Brain microvascular endothelial cell (primary cell): ENCODE measurements around the gene CPNE4.

Experiments used
- DNase-seq: peaks from one replicate; pipeline ENCODE4 v3.0.0-alpha.2; 2020
- H3K27ac ChIP-seq: fragments of 250-450 bp; sonication (Bioruptor Pico); 2 replicates; pipeline ENCODE4 v1.5.1; 2020; ENCODE audit warnings: mild to moderate bottlenecking, moderate library complexity
- H3K27me3 ChIP-seq: fragments of 250-450 bp; sonication (Bioruptor Pico); replicated peaks from 2 replicates; pipeline ENCODE4 v1.5.1; 2020; ENCODE audit warnings: mild to moderate bottlenecking
- H3K36me3 ChIP-seq: fragments of 250-450 bp; sonication (Bioruptor Pico); replicated peaks from 2 replicates; pipeline ENCODE4 v1.5.1; 2020; ENCODE audit warnings: mild to moderate bottlenecking
- H3K4me3 ChIP-seq: 2 replicates; pipeline ENCODE4 v1.5.1; 2011; ENCODE audit warnings: low read depth, mild to moderate bottlenecking, control low read depth, low read length, moderate library complexity
- in situ Hi-C: cut with HindIII; loops from 2 replicates; pipeline ENCODE4 v1.10.0; 2017; ENCODE audit warnings: low sequenced_read_pairs, low pct_ligation_motif_present
- TF ChIP-seq, protein P1 (sequence below): IDR thresholded peaks from 2 replicates; pipeline ENCODE4 v1.5.1; 2011; ENCODE audit warnings: low read depth, mild to moderate bottlenecking, moderate library complexity, low read length, control low read depth, inconsistent platforms; ENCODE audit errors: missing control alignments

CPNE4 gene

DNA sequence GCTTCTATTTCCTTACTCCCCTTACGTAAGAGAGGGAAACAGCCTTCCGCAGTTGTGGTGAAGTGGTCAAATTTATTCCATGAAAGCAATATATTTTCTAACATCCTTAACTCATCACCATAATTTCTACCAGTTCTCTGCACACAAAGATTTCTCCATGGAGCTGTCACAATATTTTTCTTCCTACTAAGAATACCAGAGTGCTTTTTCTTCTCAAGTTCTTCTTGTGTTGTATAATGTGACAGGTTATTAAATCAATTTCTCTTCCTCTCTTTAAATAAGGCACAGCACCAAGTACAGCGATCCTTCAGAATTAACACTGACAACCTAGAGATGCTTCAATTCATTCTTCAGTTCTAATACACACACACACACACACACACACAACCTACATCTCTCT, 153.0 kb downstream of the CPNE4 start:
- Histone ChIP-seq H3K36me3 (no peaks in the 10 kb centered on the region), H3K27ac (no peak overlapping the region), H3K4me3 (no peak overlapping the region), H3K27me3 (no peaks in the 10 kb centered on the region)
- in situ Hi-C loops, result no loop called here
- DNase-seq, result no peak
- TF ChIP-seq, protein P1, sequence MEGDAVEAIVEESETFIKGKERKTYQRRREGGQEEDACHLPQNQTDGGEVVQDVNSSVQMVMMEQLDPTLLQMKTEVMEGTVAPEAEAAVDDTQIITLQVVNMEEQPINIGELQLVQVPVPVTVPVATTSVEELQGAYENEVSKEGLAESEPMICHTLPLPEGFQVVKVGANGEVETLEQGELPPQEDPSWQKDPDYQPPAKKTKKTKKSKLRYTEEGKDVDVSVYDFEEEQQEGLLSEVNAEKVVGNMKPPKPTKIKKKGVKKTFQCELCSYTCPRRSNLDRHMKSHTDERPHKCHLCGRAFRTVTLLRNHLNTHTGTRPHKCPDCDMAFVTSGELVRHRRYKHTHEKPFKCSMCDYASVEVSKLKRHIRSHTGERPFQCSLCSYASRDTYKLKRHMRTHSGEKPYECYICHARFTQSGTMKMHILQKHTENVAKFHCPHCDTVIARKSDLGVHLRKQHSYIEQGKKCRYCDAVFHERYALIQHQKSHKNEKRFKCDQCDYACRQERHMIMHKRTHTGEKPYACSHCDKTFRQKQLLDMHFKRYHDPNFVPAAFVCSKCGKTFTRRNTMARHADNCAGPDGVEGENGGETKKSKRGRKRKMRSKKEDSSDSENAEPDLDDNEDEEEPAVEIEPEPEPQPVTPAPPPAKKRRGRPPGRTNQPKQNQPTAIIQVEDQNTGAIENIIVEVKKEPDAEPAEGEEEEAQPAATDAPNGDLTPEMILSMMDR, result no peak

DNA sequence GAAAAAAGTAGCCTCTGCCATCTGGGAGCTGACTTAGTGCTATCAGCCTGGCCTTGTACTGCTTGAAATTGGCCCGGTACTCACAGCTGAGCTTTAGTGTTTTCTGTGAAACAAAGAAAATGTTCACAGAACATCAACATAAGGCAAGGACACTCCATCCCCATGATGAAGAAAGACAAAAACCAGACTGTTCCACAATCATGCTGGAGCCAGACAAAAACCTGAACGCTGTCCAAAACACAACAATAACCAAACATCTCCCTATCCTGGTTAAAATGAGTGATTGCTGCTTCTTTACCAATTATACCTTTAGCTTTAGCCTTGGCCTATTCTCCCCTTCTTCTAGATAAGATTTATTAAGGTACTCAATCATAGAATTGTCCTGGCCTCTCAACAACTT, 153.9 kb downstream of the CPNE4 start:
- H3K27ac ChIP-seq, result no peak overlapping the region
- in situ Hi-C loops, result no loop called here
- no peaks in the 10 kb centered on the region for H3K36me3 ChIP-seq
- DNase-seq, result no peak
- TF ChIP-seq, protein P1, result no peak
- no peak overlapping the region for H3K4me3 ChIP-seq
- H3K27me3 ChIP-seq, result no peaks in the 10 kb centered on the region

DNA sequence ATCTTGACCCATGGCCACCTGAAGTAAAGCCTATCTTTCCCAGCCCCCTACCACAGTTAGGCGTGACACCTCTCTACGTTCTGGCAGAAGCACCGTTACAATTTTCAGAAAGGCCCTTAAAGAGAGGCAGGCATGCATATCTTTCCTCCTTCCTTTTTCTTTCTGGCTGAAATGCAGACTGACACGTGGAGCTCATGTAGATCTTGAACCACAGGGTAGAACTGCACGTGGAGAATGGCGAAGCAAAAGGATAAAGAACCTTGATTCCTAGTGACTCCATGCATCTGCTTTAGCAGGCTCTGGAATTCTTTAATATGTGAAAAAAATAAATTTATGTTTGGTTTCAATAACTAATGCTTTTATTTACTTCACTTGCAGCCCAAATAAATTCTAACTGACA, 166.6 kb downstream of the CPNE4 start:
- Histone ChIP-seq H3K27ac (no peak overlapping the region), H3K36me3 (no peaks in the 10 kb centered on the region), H3K27me3 (no peaks in the 10 kb centered on the region), H3K4me3 (no peak overlapping the region)
- DNase-seq, result no peak
- TF ChIP-seq, protein P1, result no peak
- in situ Hi-C loops, result no loop called here

DNA sequence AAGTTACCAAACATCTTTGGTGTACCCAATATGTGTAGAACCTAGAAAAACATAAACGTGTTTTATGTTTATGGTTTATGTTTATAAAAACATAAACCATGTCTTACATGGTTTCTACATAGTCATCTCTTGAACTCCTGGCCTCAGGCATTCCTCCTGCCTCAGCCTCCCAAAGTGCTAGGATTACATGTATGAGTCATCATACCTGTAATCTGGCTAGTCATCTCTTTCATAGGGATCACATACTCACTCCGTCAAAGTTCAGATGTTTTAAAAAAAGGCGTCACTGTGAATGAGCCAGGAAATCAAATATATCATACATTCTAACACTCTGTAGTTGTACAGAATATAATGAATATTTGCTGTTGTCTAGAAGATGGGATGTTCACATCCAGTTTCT, 178.6 kb downstream of the CPNE4 start:
- DNase-seq, result no peak
- Histone ChIP-seq H3K27ac (no peak overlapping the region), H3K36me3 (no peaks in the 10 kb centered on the region), H3K27me3 (no peaks in the 10 kb centered on the region), H3K4me3 (no peak overlapping the region)
- in situ Hi-C loops, result no loop called here
- TF ChIP-seq, protein P1, result no peak

DNA sequence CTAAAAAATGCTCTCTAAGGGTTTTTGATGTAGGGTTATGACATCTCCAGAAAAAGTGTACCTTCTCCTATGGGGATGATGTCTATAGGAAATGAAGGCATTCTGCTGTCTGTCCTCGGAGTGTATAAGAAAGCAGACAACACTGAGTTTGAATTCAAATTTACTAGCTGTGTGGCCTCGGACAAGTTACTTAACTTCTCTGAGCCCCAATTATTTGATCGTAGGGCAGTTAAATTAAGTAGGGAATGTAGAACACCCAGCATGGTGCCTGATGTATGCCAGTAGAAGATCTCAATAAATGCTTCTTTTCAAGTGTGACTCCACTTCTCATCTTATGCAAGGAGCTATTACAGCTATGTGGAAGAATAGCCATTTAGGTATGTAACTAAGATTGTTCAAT, 184.6 kb downstream of the CPNE4 start:
- Histone ChIP-seq H3K27ac (no peak overlapping the region), H3K27me3 (no peaks in the 10 kb centered on the region), H3K4me3 (no peak overlapping the region), H3K36me3 (no peaks in the 10 kb centered on the region)
- in situ Hi-C loops, result no loop called here
- TF ChIP-seq, protein P1, result no peak
- DNase-seq, result no peak

DNA sequence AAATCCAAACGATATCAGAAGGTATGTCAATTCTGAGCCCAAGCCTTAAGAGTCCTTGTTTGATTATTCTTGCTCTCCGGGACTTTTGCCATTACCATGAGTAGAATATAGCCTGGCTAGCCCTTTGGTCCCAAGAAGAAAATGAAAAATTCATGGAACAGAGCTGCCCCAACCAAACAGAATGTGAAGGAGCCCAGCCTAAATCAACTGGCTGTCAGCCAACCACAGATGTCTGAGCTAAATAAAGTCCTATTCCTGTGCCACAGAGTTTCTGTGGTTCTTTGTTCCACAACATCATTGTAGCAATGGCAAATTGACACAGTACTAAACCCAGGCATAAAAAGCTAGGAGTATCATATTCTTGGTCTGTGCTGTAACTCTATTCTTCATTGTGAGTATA, 185.2 kb downstream of the CPNE4 start:
- no peak overlapping the region for H3K27ac ChIP-seq
- in situ Hi-C loops, result no loop called here
- no peak for DNase-seq
- no peaks in the 10 kb centered on the region for H3K27me3 ChIP-seq
- H3K36me3 ChIP-seq, result no peaks in the 10 kb centered on the region
- no peak overlapping the region for H3K4me3 ChIP-seq
- TF ChIP-seq, protein P1, result no peak
